ENCODE measurements around the gene SAP30L.

SAP30L gene

GRCh38 chr5:154445422-154446194, at the start of gene SAP30L:
Gene SAP30L, plus strand, starts transcription at chr5:154445997. Its CDS starts 608 bp downstream, at chr5:154446605.
- DNase-seq (ENCODE audit: extremely low spot score, insufficient read length, low read depth) (peak; percentile 99), FAIRE-seq (peak; percentile 92)

- DNase-seq (ENCODE audit: extremely low spot score, insufficient read length, low read depth) (no peak), FAIRE-seq (no peak)
These were observed 49.7 kb upstream of the SAP30L start for GRCh38 chr5:154396128-154396527.

- DNase-seq (ENCODE audit: extremely low spot score, insufficient read length, low read depth): no peak
- no peak for FAIRE-seq
These were observed 48.0 kb upstream of the SAP30L start for GRCh38 chr5:154397652-154398406.

GRCh38 chr5:154400678-154401077, 45.1 kb upstream of the SAP30L start:
- DNase-seq (ENCODE audit: extremely low spot score, insufficient read length, low read depth) (no peak), FAIRE-seq (no peak)

GRCh38 chr5:154401355-154401754, 44.4 kb upstream of the SAP30L start:
- FAIRE-seq (no peak), DNase-seq (ENCODE audit: extremely low spot score, insufficient read length, low read depth) (no peak)

- DNase-seq (ENCODE audit: extremely low spot score, insufficient read length, low read depth) (no peak), FAIRE-seq (no peak)
These were observed 43.9 kb upstream of the SAP30L start for GRCh38 chr5:154401931-154402330.

GRCh38 chr5:154402611-154403010, 43.2 kb upstream of the SAP30L start:
- FAIRE-seq (no peak), DNase-seq (ENCODE audit: extremely low spot score, insufficient read length, low read depth) (no peak)

- DNase-seq (ENCODE audit: extremely low spot score, insufficient read length, low read depth): no peak
- FAIRE-seq: no peak
These were observed 42.6 kb upstream of the SAP30L start for GRCh38 chr5:154403234-154403633.

- DNase-seq (ENCODE audit: extremely low spot score, insufficient read length, low read depth): no peak
- FAIRE-seq: no peak
These were observed 41.9 kb upstream of the SAP30L start for GRCh38 chr5:154403776-154404387.

- peak; percentile 91 for FAIRE-seq
- peak; percentile 82 for DNase-seq (ENCODE audit: extremely low spot score, insufficient read length, low read depth)
These were observed 40.6 kb upstream of the SAP30L start for GRCh38 chr5:154405078-154405792.

- no peak for DNase-seq (ENCODE audit: extremely low spot score, insufficient read length, low read depth)
- no peak for FAIRE-seq
These were observed 39.6 kb upstream of the SAP30L start for GRCh38 chr5:154406231-154406630.

GRCh38 chr5:154406826-154407225, 39.0 kb upstream of the SAP30L start:
- DNase-seq (ENCODE audit: extremely low spot score, insufficient read length, low read depth): no peak
- no peak for FAIRE-seq

GRCh38 chr5:154408811-154409210, 37.0 kb upstream of the SAP30L start:
- no peak for FAIRE-seq
- no peak for DNase-seq (ENCODE audit: extremely low spot score, insufficient read length, low read depth)

- no peak for DNase-seq (ENCODE audit: extremely low spot score, insufficient read length, low read depth)
- FAIRE-seq: no peak
These were observed 36.5 kb upstream of the SAP30L start for GRCh38 chr5:154409230-154409840.

- FAIRE-seq (no peak), DNase-seq (ENCODE audit: extremely low spot score, insufficient read length, low read depth) (no peak)
These were observed 35.8 kb upstream of the SAP30L start for GRCh38 chr5:154410008-154410407.

- DNase-seq (ENCODE audit: extremely low spot score, insufficient read length, low read depth) (no peak), FAIRE-seq (no peak)
These were observed 35.0 kb upstream of the SAP30L start for GRCh38 chr5:154410786-154411185.

GRCh38 chr5:154411338-154411737, 34.5 kb upstream of the SAP30L start:
- FAIRE-seq (no peak), DNase-seq (ENCODE audit: extremely low spot score, insufficient read length, low read depth) (no peak)

- DNase-seq (ENCODE audit: extremely low spot score, insufficient read length, low read depth): no peak
- no peak for FAIRE-seq
These were observed 33.5 kb upstream of the SAP30L start for GRCh38 chr5:154412316-154412715.

- FAIRE-seq: no peak
These were observed 32.9 kb upstream of the SAP30L start for GRCh38 chr5:154412925-154413324.

GRCh38 chr5:154415114-154415513, 30.7 kb upstream of the SAP30L start:
- DNase-seq (ENCODE audit: extremely low spot score, insufficient read length, low read depth): no peak
- no peak for FAIRE-seq

More at GRCh38 chr5:154412925-154413324, 32.9 kb upstream of the SAP30L start:
- DNase-seq (ENCODE audit: extremely low spot score, insufficient read length, low read depth): no peak
